GM23338 (cell line): ENCODE measurements around the gene FAF1. TPM values are rescaled to one million over a fixed set of nuclear protein-coding genes. Genes with fewer than 3 reads are reported as not detected.

Experiments
- ATAC-seq: fragments of 200-7000 bp; cut with Tn5 transposase; 3 replicates; pipeline ENCODE4 v1.9.1; 2020
- DNase-seq: peaks from one replicate; pipeline ENCODE4 v3.0.0-alpha.2; 2015; ENCODE audit warnings: low spot score
- H2AFZ ChIP-seq: fragments of 200-600 bp; sonication (generic); 2 replicates; pipeline ENCODE4 v1.8.0; 2016; ENCODE audit warnings: antibody characterized with exemption, mild to moderate bottlenecking, moderate library complexity
- H3F3A ChIP-seq: fragments of 200-600 bp; sonication (generic); replicated peaks from 2 replicates; pipeline ENCODE4 v1.8.0; 2017; ENCODE audit warnings: antibody characterized with exemption, mixed run types, low read depth
- H3K27ac ChIP-seq: fragments of 200-600 bp; sonication (generic); 2 replicates; pipeline ENCODE4 v1.6.1; 2016; ENCODE audit warnings: low read depth
- H3K27me3 ChIP-seq: fragments of 200-600 bp; sonication (generic); 2 replicates; pipeline ENCODE4 v1.8.0; 2016; ENCODE audit warnings: mild to moderate bottlenecking, mixed run types, moderate library complexity; ENCODE audit not compliant: insufficient read depth
- H3K36me3 ChIP-seq: fragments of 200-600 bp; sonication (generic); 2 replicates; pipeline ENCODE4 v1.8.0; 2016; ENCODE audit warnings: mild to moderate bottlenecking; ENCODE audit not compliant: insufficient read depth
- H3K4me1 ChIP-seq: fragments of 200-600 bp; sonication (generic); 2 replicates; pipeline ENCODE4 v1.8.0; 2016; ENCODE audit warnings: mild to moderate bottlenecking, moderate library complexity; ENCODE audit not compliant: insufficient read depth
- H3K4me2 ChIP-seq: fragments of 200-600 bp; sonication (generic); 2 replicates; pipeline ENCODE4 v1.7.1; 2017; ENCODE audit warnings: mixed run types
- H3K4me3 ChIP-seq: fragments of 200-600 bp; sonication (generic); 2 replicates; pipeline ENCODE4 v1.6.1; 2016; ENCODE audit warnings: mixed run types
- H3K79me2 ChIP-seq: fragments of 200-600 bp; sonication (generic); replicated peaks from 2 replicates; pipeline ENCODE4 v1.8.0; 2017; ENCODE audit warnings: mild to moderate bottlenecking; ENCODE audit not compliant: insufficient read depth
- H3K9me2 ChIP-seq: fragments of 200-600 bp; sonication (generic); 2 replicates; pipeline ENCODE4 v1.8.0; 2017; ENCODE audit not compliant: insufficient read depth
- H4K20me1 ChIP-seq: fragments of 200-600 bp; sonication (generic); replicated peaks from 2 replicates; pipeline ENCODE4 v1.8.0; 2017; ENCODE audit warnings: mild to moderate bottlenecking; ENCODE audit not compliant: insufficient read depth
- H3K27ac Mint-ChIP-seq: 2 replicates; pipeline ENCODE4 v1.8.0; 2020; ENCODE audit warnings: inconsistent platforms, mild to moderate bottlenecking, moderate library complexity, mixed read lengths
- H3K27me3 Mint-ChIP-seq: 3 replicates; pipeline ENCODE4 v1.8.0; 2022; ENCODE audit warnings: low read depth, mild to moderate bottlenecking, moderate library complexity, mixed read lengths, inconsistent platforms; ENCODE audit not compliant: insufficient read depth, poor library complexity
- H3K36me3 Mint-ChIP-seq: 3 replicates; pipeline ENCODE4 v1.8.0; 2021; ENCODE audit warnings: low read depth, mild to moderate bottlenecking, inconsistent platforms, moderate library complexity, mixed read lengths
- H3K4me1 Mint-ChIP-seq: 3 replicates; pipeline ENCODE4 v1.8.0; 2020; ENCODE audit warnings: mild to moderate bottlenecking, inconsistent platforms, mixed read lengths
- H3K4me3 Mint-ChIP-seq: 3 replicates; pipeline ENCODE4 v1.8.0; 2021; ENCODE audit warnings: moderate library complexity, mild to moderate bottlenecking, inconsistent platforms, mixed read lengths
- H3K9me3 Mint-ChIP-seq: 3 replicates; pipeline ENCODE4 v1.8.0; 2020; ENCODE audit warnings: moderate library complexity, mild to moderate bottlenecking, inconsistent platforms, mixed read lengths
- ETS1 ChIP-seq: IDR thresholded peaks from 2 replicates; pipeline ENCODE4 v1.6.1; 2016; ENCODE audit warnings: antibody characterized with exemption
- EZH2 ChIP-seq: fragments of 200-600 bp; sonication (generic); IDR thresholded peaks from one replicate; pipeline ENCODE4 v1.8.0; 2017; ENCODE audit warnings: antibody characterized with exemption, mild to moderate bottlenecking, low read depth; ENCODE audit not compliant: unreplicated experiment
- NANOG ChIP-seq: IDR thresholded peaks from 2 replicates; pipeline ENCODE4 v1.6.1; 2016; ENCODE audit warnings: antibody characterized with exemption, borderline replicate concordance
- POLR2AphosphoS5 ChIP-seq: IDR thresholded peaks from 2 replicates; pipeline ENCODE4 v1.6.1; 2016; ENCODE audit warnings: antibody characterized with exemption, low read depth
- STAT1 ChIP-seq: IDR thresholded peaks from one replicate; pipeline ENCODE4 v1.6.1; 2016; ENCODE audit warnings: antibody characterized with exemption; ENCODE audit not compliant: unreplicated experiment
- ZNF114 ChIP-seq: fragments of 250-450 bp; sonication (Bioruptor Pico); IDR thresholded peaks from 2 replicates; pipeline ENCODE4 v1.5.0; 2020; ENCODE audit warnings: mild to moderate bottlenecking, moderate library complexity
- ZNF331 ChIP-seq: fragments of 250-450 bp; sonication (Bioruptor Pico); IDR thresholded peaks from 2 replicates; pipeline ENCODE4 v1.5.0; 2020; ENCODE audit warnings: low read depth, mild to moderate bottlenecking, moderate library complexity
- polyA plus RNA-seq: library from polyadenylated mRNA; unstranded; fragments of >200 nt; fragmentation: Nextera tagmentation; extraction: Ambion mirVana; gene quantifications from 2 replicates; pipeline ENCODE4 v1.2.1, GENCODE V29; 2016
- total RNA-seq: library from RNA; depleted of rRNA; stranded (reverse); fragments of >200 nt; shearing (Covaris generic); gene quantifications from 2 replicates; pipeline ENCODE4 v1.2.3, GENCODE V29; 2014
- TF ChIP-seq, protein P1 (sequence below): IDR thresholded peaks from one replicate; pipeline ENCODE4 v1.6.1; 2018; ENCODE audit warnings: antibody characterized with exemption; ENCODE audit not compliant: unreplicated experiment
- TF ChIP-seq, protein P2 (sequence below), 2 experiments: fragments of 200-600 bp in 1 of 2; sonication (generic) in 1 of 2; conservative IDR thresholded peaks; 2 replicates each; pipeline versions ENCODE4 v1.5.1 to v1.6.1; 2016 to 2017; ENCODE audit warnings: antibody characterized with exemption in 2 of 2, low read depth in 2 of 2, mild to moderate bottlenecking in 2 of 2, moderate library complexity in 1 of 2

FAF1 gene
- total and polyA plus RNA-seq, 2 experiments from 2014 or later: 24.1 to 53.2 TPM

DNA sequence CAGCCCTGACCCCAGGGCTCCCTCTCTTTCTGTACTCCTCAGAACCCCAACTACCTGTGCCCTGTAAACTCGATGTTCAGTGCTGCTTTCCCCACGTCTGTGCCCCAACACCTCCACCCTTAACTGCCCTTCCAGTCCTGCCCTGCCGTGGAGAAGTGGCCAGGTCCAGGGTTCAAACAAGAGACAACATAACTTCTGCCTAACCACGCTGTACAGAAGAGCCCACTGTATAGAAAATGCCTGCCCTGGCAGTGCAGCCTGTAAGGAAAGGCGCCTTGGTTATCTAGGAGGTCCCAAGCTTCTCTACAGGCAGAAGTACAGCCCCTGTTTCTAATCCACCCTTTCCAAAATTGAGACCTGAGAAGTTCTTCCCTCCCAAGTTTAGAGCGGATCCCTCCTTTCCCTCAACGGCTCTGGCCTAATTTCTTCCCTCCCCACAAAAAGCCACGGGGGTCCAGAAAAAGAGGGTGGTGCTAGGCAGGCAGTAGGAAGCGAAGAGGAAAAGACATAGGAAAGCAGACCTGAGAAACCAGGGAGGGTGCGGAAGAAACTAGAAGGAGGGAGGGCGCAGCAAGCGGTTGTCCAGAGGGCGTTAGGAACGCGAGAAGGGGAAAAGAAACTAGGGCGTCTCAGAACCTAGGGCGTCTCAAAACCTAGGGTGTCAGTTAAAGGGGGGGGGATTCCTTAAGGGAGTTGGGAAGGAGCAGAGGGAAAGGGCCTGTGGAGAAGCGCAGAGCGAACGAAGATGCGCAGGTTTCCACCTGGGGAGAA lies 540.0 kb downstream of the FAF1 start (continued):
- TF ChIP-seq, protein P1, sequence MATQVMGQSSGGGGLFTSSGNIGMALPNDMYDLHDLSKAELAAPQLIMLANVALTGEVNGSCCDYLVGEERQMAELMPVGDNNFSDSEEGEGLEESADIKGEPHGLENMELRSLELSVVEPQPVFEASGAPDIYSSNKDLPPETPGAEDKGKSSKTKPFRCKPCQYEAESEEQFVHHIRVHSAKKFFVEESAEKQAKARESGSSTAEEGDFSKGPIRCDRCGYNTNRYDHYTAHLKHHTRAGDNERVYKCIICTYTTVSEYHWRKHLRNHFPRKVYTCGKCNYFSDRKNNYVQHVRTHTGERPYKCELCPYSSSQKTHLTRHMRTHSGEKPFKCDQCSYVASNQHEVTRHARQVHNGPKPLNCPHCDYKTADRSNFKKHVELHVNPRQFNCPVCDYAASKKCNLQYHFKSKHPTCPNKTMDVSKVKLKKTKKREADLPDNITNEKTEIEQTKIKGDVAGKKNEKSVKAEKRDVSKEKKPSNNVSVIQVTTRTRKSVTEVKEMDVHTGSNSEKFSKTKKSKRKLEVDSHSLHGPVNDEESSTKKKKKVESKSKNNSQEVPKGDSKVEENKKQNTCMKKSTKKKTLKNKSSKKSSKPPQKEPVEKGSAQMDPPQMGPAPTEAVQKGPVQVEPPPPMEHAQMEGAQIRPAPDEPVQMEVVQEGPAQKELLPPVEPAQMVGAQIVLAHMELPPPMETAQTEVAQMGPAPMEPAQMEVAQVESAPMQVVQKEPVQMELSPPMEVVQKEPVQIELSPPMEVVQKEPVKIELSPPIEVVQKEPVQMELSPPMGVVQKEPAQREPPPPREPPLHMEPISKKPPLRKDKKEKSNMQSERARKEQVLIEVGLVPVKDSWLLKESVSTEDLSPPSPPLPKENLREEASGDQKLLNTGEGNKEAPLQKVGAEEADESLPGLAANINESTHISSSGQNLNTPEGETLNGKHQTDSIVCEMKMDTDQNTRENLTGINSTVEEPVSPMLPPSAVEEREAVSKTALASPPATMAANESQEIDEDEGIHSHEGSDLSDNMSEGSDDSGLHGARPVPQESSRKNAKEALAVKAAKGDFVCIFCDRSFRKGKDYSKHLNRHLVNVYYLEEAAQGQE: no peak
- TF ChIP-seq ZNF114 (CRISPR knock-in tag): no peak
- TF ChIP-seq, protein P2, sequence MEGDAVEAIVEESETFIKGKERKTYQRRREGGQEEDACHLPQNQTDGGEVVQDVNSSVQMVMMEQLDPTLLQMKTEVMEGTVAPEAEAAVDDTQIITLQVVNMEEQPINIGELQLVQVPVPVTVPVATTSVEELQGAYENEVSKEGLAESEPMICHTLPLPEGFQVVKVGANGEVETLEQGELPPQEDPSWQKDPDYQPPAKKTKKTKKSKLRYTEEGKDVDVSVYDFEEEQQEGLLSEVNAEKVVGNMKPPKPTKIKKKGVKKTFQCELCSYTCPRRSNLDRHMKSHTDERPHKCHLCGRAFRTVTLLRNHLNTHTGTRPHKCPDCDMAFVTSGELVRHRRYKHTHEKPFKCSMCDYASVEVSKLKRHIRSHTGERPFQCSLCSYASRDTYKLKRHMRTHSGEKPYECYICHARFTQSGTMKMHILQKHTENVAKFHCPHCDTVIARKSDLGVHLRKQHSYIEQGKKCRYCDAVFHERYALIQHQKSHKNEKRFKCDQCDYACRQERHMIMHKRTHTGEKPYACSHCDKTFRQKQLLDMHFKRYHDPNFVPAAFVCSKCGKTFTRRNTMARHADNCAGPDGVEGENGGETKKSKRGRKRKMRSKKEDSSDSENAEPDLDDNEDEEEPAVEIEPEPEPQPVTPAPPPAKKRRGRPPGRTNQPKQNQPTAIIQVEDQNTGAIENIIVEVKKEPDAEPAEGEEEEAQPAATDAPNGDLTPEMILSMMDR (conservative IDR thresholded peaks at IDR 0.05; ENCODE audit: low read depth in 2 of 2): no peak
- TF ChIP-seq STAT1: no peak
- TF ChIP-seq ETS1: no peak
- TF ChIP-seq EZH2: peak; percentile 100

DNA sequence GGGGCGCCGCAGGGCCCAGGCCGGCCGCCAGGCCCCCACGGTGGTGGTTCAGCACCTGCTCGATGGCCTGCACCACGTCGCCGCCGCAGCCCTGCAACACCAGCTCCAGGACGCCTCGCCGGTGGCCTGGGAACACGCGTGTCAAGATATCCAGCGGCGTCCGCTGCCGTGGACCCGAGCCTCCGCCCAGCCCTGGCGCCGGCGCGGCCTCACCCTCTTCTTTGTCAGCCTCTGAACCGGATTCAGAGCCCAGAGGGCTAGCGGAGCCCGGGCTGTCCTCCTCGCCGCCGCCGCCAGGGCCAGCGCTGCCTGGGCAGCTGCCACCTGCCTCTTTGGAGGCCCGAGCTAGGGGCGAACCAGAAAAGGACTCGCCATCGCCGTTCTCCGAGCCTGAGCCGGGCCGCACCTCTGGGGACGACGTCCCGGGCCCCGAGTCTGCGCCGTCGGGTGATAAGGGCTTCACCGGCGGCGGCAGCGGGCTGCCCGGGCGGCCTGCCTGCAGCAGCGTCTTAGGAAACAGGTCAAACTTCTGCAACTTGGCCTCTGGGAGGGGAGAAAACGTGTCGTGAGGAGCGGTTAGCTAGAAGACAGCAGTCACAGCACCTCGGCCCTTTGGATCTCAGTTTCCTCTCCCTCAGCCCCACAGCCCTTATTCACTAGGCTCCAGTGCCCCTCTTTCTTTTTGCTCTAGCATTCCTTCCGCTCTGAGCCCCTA lies 540.7 kb downstream of the FAF1 start:
- no peaks in the 10 kb centered on the region for H3K79me2 ChIP-seq
- H3F3A ChIP-seq: 0 out of 2 replicates have a peak, but pooled peaks cover 9% of the 10 kb centered on the region
- Mint-ChIP-seq H3K27me3 (peaks cover 96% of the 10 kb centered on the region), H3K36me3 (peaks cover 4% of the 10 kb centered on the region; the same call in 1 of the 3 replicates), H3K9me3 (peaks cover 11% of the 10 kb centered on the region), H3K4me3 (peak overlapping the region; percentile 56; the same call in 1 of the 3 replicates), H3K27ac (no peak overlapping the region), H3K4me1 (peaks cover 52% of the 10 kb centered on the region)
- H4K20me1 ChIP-seq: peaks cover 26% of the 10 kb centered on the region
- H3K27me3 ChIP-seq: peaks cover 100% of the 10 kb centered on the region
- peak overlapping the region; percentile 55; the same call in 1 of the 2 replicates for H3K4me2 ChIP-seq
- H3K36me3 ChIP-seq: no peaks in the 10 kb centered on the region
- H3K4me3 ChIP-seq: peak overlapping the region; percentile 36; the same call in 1 of the 2 replicates
- H2AFZ ChIP-seq: peak overlapping the region; percentile 28; the same call in 1 of the 2 replicates
- DNase-seq (peak; percentile 72), ATAC-seq (peak; percentile 3)
- peaks cover 26% of the 10 kb centered on the region for H3K4me1 ChIP-seq
- H3K9me2 ChIP-seq: no peaks in the 10 kb centered on the region
- no peak overlapping the region for H3K27ac ChIP-seq
- TF ChIP-seq NANOG: no peak
- peak; percentile 97 for TF ChIP-seq EZH2
- TF ChIP-seq, protein P1: no peak
- TF ChIP-seq STAT1: no peak
- no peak for TF ChIP-seq ETS1
- TF ChIP-seq ZNF331 (CRISPR knock-in tag): no peak
- no peak for TF ChIP-seq POLR2AphosphoS5
- no peak for TF ChIP-seq ZNF114 (CRISPR knock-in tag)
- TF ChIP-seq, protein P2 (conservative IDR thresholded peaks at IDR 0.05; ENCODE audit: low read depth in 2 of 2): peak in 1 of 2 experiments; percentile 34; a peak in 1 of 4 replicates
